PC-9 (cell line): ENCODE measurements around the gene AKAP13.

Experiments used
- CTCF ChIP-seq: fragments of 200-600 bp; sonication (generic); conservative IDR thresholded peaks from 2 replicates; pipeline ENCODE4 v1.6.1; 2017; ENCODE audit warnings: mixed run types, antibody characterized with exemption, mild to moderate bottlenecking, moderate library complexity
- EZH2 ChIP-seq: fragments of 200-600 bp; sonication (generic); IDR thresholded peaks from 2 replicates; pipeline ENCODE4 v1.8.0; 2017; ENCODE audit warnings: antibody characterized with exemption, low read depth

DNA sequence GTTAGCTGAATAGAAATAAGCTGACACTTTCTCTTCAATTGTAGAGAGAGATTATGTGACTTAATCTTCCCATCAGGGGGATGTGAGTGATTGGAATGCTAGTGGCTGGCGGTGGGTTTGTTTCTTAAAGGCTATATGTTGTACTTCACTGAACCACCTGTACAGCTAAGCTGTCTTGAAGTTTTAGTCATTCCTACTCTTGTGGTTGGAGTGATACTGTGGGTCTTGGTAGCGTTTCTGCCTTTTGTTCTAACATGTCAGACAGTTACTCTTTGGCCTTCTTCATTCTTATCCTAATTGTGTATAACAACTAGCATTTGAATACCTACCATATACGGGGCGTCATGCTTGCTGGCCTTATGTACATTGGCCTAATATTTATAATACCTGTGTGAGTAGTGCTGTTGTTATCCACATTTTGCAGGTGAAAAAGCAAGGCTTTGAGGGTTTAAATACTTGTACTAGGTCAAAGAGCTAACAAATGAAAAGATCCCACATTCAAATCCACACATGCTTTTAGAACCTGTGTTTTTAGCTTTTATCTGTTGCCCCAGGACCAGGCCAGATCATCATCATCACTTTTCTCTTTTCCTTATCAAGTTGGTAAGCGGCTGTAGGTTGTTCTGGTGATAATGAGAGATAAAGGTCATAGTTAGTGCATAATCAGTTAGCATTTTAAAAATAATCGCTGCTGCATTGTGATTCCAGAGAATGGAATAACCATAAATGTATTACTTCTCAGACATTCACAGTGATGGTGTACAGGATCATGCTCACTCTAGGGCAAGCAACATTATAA, 50.2 kb downstream of the AKAP13 start:
- no peak for TF ChIP-seq CTCF
- TF ChIP-seq EZH2, result no peak
